Measurements from ENCODE around the gene RNF111. TPM values are rescaled to one million over a fixed set of nuclear protein-coding genes. Genes with fewer than 3 reads are reported as not detected.

Gene RNF111
- total and polyA plus RNA-seq, 10 of the 15 experiments (the other 5 are each of a cell fraction or from before 2014, with no cell fraction given), result 8.6 to 34.7 (median 15.7) TPM

GRCh38 chr15:58987491-58988005 lies at the start of gene RNF111 (continued):
- TF ChIP-seq, protein P1, sequence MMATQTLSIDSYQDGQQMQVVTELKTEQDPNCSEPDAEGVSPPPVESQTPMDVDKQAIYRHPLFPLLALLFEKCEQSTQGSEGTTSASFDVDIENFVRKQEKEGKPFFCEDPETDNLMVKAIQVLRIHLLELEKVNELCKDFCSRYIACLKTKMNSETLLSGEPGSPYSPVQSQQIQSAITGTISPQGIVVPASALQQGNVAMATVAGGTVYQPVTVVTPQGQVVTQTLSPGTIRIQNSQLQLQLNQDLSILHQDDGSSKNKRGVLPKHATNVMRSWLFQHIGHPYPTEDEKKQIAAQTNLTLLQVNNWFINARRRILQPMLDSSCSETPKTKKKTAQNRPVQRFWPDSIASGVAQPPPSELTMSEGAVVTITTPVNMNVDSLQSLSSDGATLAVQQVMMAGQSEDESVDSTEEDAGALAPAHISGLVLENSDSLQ (IDR thresholded peaks at IDR 0.05), result no peak
- no peak for TF ChIP-seq ATF2 (IDR thresholded peaks at IDR 0.05; ENCODE audit: low read length)
- no peak for TF ChIP-seq TCF7 (IDR thresholded peaks at IDR 0.05; ENCODE audit: borderline replicate concordance)
- TF ChIP-seq, protein P2, sequence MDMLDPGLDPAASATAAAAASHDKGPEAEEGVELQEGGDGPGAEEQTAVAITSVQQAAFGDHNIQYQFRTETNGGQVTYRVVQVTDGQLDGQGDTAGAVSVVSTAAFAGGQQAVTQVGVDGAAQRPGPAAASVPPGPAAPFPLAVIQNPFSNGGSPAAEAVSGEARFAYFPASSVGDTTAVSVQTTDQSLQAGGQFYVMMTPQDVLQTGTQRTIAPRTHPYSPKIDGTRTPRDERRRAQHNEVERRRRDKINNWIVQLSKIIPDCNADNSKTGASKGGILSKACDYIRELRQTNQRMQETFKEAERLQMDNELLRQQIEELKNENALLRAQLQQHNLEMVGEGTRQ (IDR thresholded peaks at IDR 0.05; ENCODE audit: borderline replicate concordance, low read depth, low read length), result no peak
- no peak for TF ChIP-seq NRF1 (conservative IDR thresholded peaks at IDR 0.05; ENCODE audit: low read depth, low read length)
- peak; percentile 74; the same call in 1 of the 2 replicates for TF ChIP-seq SIN3A (IDR thresholded peaks at IDR 0.05; ENCODE audit: low read depth, low read length)
- TF ChIP-seq MEF2A (IDR thresholded peaks at IDR 0.05; ENCODE audit: insufficient read depth, low read depth, low read length), result no peak
- TF ChIP-seq, protein P3, sequence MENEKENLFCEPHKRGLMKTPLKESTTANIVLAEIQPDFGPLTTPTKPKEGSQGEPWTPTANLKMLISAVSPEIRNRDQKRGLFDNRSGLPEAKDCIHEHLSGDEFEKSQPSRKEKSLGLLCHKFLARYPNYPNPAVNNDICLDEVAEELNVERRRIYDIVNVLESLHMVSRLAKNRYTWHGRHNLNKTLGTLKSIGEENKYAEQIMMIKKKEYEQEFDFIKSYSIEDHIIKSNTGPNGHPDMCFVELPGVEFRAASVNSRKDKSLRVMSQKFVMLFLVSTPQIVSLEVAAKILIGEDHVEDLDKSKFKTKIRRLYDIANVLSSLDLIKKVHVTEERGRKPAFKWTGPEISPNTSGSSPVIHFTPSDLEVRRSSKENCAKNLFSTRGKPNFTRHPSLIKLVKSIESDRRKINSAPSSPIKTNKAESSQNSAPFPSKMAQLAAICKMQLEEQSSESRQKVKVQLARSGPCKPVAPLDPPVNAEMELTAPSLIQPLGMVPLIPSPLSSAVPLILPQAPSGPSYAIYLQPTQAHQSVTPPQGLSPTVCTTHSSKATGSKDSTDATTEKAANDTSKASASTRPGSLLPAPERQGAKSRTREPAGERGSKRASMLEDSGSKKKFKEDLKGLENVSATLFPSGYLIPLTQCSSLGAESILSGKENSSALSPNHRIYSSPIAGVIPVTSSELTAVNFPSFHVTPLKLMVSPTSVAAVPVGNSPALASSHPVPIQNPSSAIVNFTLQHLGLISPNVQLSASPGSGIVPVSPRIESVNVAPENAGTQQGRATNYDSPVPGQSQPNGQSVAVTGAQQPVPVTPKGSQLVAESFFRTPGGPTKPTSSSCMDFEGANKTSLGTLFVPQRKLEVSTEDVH (IDR thresholded peaks at IDR 0.05; ENCODE audit: low read depth, partially characterized antibody), result no peak
- TF ChIP-seq, protein P4, sequence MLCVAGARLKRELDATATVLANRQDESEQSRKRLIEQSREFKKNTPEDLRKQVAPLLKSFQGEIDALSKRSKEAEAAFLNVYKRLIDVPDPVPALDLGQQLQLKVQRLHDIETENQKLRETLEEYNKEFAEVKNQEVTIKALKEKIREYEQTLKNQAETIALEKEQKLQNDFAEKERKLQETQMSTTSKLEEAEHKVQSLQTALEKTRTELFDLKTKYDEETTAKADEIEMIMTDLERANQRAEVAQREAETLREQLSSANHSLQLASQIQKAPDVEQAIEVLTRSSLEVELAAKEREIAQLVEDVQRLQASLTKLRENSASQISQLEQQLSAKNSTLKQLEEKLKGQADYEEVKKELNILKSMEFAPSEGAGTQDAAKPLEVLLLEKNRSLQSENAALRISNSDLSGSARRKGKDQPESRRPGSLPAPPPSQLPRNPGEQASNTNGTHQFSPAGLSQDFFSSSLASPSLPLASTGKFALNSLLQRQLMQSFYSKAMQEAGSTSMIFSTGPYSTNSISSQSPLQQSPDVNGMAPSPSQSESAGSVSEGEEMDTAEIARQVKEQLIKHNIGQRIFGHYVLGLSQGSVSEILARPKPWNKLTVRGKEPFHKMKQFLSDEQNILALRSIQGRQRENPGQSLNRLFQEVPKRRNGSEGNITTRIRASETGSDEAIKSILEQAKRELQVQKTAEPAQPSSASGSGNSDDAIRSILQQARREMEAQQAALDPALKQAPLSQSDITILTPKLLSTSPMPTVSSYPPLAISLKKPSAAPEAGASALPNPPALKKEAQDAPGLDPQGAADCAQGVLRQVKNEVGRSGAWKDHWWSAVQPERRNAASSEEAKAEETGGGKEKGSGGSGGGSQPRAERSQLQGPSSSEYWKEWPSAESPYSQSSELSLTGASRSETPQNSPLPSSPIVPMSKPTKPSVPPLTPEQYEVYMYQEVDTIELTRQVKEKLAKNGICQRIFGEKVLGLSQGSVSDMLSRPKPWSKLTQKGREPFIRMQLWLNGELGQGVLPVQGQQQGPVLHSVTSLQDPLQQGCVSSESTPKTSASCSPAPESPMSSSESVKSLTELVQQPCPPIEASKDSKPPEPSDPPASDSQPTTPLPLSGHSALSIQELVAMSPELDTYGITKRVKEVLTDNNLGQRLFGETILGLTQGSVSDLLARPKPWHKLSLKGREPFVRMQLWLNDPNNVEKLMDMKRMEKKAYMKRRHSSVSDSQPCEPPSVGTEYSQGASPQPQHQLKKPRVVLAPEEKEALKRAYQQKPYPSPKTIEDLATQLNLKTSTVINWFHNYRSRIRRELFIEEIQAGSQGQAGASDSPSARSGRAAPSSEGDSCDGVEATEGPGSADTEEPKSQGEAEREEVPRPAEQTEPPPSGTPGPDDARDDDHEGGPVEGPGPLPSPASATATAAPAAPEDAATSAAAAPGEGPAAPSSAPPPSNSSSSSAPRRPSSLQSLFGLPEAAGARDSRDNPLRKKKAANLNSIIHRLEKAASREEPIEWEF (IDR thresholded peaks at IDR 0.05; ENCODE audit: insufficient replicate concordance, low read depth, low read length), result no peak
- no peak for TF ChIP-seq MYC (IDR thresholded peaks at IDR 0.05; ENCODE audit: insufficient read depth, insufficient read length, insufficient replicate concordance, low read length, severe bottlenecking)
- no peak for TF ChIP-seq RAD21 (IDR thresholded peaks at IDR 0.05; ENCODE audit: insufficient read depth, low read depth, low read length)
- TF ChIP-seq MTA3 (IDR thresholded peaks at IDR 0.05; ENCODE audit: borderline replicate concordance, low read length), result no peak
- no peak for TF ChIP-seq SREBF1 (IDR thresholded peaks at IDR 0.05; ENCODE audit: low read length)
- TF ChIP-seq ZNF274 (IDR thresholded peaks at IDR 0.05; ENCODE audit: insufficient read depth, insufficient read length), result no peak
- TF ChIP-seq ZBED1 (IDR thresholded peaks at IDR 0.05; ENCODE audit: borderline replicate concordance), result no peak
- TF ChIP-seq RB1 (IDR thresholded peaks at IDR 0.05; ENCODE audit: borderline replicate concordance), result no peak
- no peak for TF ChIP-seq HCFC1 (IDR thresholded peaks at IDR 0.05; ENCODE audit: low read length)

Measured in GM12878 (cell line).